Uterus (tissue), 4 donors: ENCODE results near the gene SCN8A. TPM values are rescaled to one million over a fixed set of nuclear protein-coding genes. Genes with fewer than 3 reads are reported as not detected.

Experiments used
- DNase-seq, 2 donors: peaks; one replicate each; pipeline ENCODE4 v3.0.0-alpha.2; 2019 to 2020
- H3K27ac ChIP-seq, 2 donors: fragments of 200-600 bp; sonication (generic); 1 replicate in 1 of 2; 2 replicates in 1 of 2; pipeline ENCODE4 v1.5.1; 2016 to 2018
- H3K27me3 ChIP-seq, 2 donors: fragments of 200-600 bp; sonication (generic); one replicate each; pipeline ENCODE4 v1.5.1; 2018 to 2019; ENCODE audit warnings: control low read depth in 1 of 2
- H3K36me3 ChIP-seq, 2 donors: fragments of 200-600 bp; sonication (generic); one replicate each; pipeline ENCODE4 v1.5.1; 2019; ENCODE audit warnings: control low read depth in 1 of 2
- H3K4me1 ChIP-seq, 2 donors: fragments of 200-600 bp; sonication (generic); one replicate each; pipeline ENCODE4 v1.5.1; 2018 to 2019; ENCODE audit warnings: control low read depth in 1 of 2
- H3K4me3 ChIP-seq, 2 donors: fragments of 200-600 bp; sonication (generic); 1 replicate in 1 of 2; 2 replicates in 1 of 2; pipeline ENCODE4 v1.5.1; 2018 to 2019; ENCODE audit warnings: mild to moderate bottlenecking in 1 of 2
- H3K9me3 ChIP-seq, 2 donors: fragments of 200-600 bp; sonication (generic); one replicate each; pipeline ENCODE4 v1.5.1; 2019; ENCODE audit warnings: control low read depth in 1 of 2
- CTCF ChIP-seq, 4 experiments: fragments of 200-600 bp in 2 of 4; fragments of 450-650 bp in 2 of 4; sonication (generic) in 2 of 4; IDR thresholded peaks; one replicate each; pipeline ENCODE4 v1.5.1; 2016 to 2019; ENCODE audit warnings: antibody characterized with exemption in 4 of 4, mild to moderate bottlenecking in 2 of 4, moderate library complexity in 1 of 4
- POLR2A ChIP-seq, 2 donors: fragments of 450-650 bp; IDR thresholded peaks; one replicate each; pipeline ENCODE4 v1.6.1; 2016; ENCODE audit warnings: antibody characterized with exemption in 2 of 2, mild to moderate bottlenecking in 1 of 2, moderate library complexity in 1 of 2
- intact Hi-C: fragments of 100-400 bp; cut with DNase I; formaldehyde crosslinking; loops from one replicate; pipeline ENCODE4 v1.15.1; 2023; ENCODE audit warnings: low total_unique reads
- total RNA-seq, 4 donors: library from RNA; depleted of rRNA in 3 of 4; stranded (reverse); fragments of >200 nt in 3 of 4; gene quantifications; one replicate each; pipeline versions ENCODE4 v1.1.0 to v1.2.4, GENCODE V29; 2014 to 2023
- donor health status: DM: yes; HTN: yes; CAD: no.

SCN8A gene
- total RNA-seq, 4 donors from 2014 or later = 1.3 to 6.7 (median 3.0) TPM; not detected in 1

- H3K36me3 ChIP-seq = no peaks in the 10 kb centered on the region
- no peak overlapping the region for H3K4me3 ChIP-seq
- intact Hi-C loops = no loop called here
- no peaks in the 10 kb centered on the region for H3K4me1 ChIP-seq
- no peak for DNase-seq
- H3K27me3 ChIP-seq = no peaks in the 10 kb centered on the region
- H3K27ac ChIP-seq = no peak overlapping the region
- H3K9me3 ChIP-seq = no peaks in the 10 kb centered on the region
- TF ChIP-seq CTCF (IDR thresholded peaks at IDR 0.05) = no peak
- no peak for TF ChIP-seq POLR2A (IDR thresholded peaks at IDR 0.05)
Observed at GRCh38 chr12:51693569-51693968, 102.5 kb downstream of the SCN8A start.

DNA sequence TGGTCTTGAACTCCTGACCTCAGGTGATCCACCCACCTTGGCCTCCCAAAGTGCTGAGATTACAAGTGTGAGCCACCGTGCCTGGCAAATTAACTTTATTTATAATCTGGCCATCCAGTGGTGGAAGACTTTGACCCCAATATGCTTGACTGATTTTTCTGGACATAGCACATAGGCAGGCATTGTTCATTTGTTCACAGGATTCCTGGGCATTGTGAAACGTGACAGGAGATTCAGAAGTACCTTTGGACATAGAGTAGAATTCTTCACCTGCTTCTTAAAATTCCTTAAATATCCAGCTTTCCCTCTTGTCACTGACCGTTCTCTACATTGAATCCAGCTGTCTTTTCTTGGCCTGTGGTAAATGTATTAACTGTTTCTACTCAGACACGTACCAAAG, 103.1 kb downstream of the SCN8A start:
- no peaks in the 10 kb centered on the region for H3K27me3 ChIP-seq
- H3K4me3 ChIP-seq = no peak overlapping the region
- DNase-seq = no peak
- intact Hi-C loops = no loop called here
- no peaks in the 10 kb centered on the region for H3K36me3 ChIP-seq
- TF ChIP-seq POLR2A (IDR thresholded peaks at IDR 0.05) (no peak), CTCF (IDR thresholded peaks at IDR 0.05) (no peak)
- H3K27ac ChIP-seq = no peak overlapping the region
- H3K9me3 ChIP-seq = no peaks in the 10 kb centered on the region
- no peaks in the 10 kb centered on the region for H3K4me1 ChIP-seq

DNA sequence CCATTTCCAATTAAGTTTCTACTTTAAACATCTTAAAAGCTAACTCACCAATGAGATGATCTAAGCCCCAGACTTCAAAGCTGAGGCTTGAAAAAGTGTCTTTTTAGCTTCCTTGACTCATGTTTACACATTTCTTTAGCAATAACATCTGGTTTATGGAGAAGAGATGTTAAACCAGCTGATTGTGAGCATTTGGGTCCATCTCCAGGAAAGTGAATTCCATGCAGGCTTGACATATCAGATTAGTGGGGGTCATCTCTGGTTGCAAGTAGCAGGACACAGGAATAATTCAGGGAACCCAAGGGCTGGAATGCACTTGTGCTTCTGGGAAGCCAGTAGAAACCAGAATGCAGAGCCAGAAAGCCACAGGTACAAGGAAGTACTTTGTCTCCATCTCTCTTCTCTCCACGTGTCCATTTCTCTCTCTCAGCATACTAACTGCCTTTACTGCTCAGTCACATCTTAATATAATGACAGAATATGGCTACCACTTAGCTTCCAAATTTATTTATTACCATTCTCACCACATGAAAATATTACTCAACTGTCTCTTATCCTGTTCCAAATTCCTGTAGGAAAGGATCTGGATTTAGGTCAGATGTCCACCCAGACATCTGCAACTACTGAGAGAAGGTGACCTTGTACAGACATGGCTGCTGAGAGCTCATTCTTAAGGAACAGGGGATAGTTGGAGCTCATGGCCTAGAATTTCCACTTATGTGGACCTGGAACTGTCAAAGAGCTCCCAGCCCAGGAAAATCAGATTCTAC, 104.4 kb downstream of the SCN8A start:
- no peaks in the 10 kb centered on the region for H3K36me3 ChIP-seq

DNA sequence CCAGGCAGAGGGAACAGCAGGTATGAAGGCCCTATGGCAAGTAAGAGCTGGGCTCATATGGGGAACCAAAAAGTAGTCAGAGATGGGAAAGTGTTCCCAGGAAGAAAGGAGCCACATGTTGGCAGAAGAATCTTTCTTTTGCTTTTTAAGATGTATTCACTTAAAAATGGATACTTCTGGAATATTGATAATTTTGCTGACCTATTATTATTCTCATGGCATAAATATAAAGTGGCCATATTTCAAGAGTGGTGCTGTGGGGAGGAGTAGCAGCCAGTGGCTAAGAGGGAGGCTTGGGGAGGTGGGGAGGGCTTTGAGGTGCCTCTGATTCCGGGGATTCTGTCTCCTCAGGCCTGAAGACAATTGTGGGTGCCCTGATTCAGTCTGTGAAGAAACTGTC, 108.2 kb downstream of the SCN8A start:
- Histone ChIP-seq H3K4me3 (no peak overlapping the region), H3K27me3 (no peaks in the 10 kb centered on the region), H3K4me1 (no peaks in the 10 kb centered on the region), H3K9me3 (no peaks in the 10 kb centered on the region), H3K36me3 (no peaks in the 10 kb centered on the region), H3K27ac (no peak overlapping the region)
- no peak for DNase-seq
- intact Hi-C loops = no loop called here
- no peak for TF ChIP-seq CTCF (IDR thresholded peaks at IDR 0.05)
- TF ChIP-seq POLR2A (IDR thresholded peaks at IDR 0.05) = no peak

More for the DNA sequence above, 104.4 kb downstream of the SCN8A start:
- Histone ChIP-seq H3K27me3 (no peaks in the 10 kb centered on the region), H3K27ac (no peak overlapping the region), H3K9me3 (no peaks in the 10 kb centered on the region), H3K4me3 (no peak overlapping the region), H3K4me1 (no peaks in the 10 kb centered on the region)
- no peak for TF ChIP-seq CTCF (IDR thresholded peaks at IDR 0.05)
- TF ChIP-seq POLR2A (IDR thresholded peaks at IDR 0.05) = no peak
- intact Hi-C loops = no loop called here
- no peak for DNase-seq

DNA sequence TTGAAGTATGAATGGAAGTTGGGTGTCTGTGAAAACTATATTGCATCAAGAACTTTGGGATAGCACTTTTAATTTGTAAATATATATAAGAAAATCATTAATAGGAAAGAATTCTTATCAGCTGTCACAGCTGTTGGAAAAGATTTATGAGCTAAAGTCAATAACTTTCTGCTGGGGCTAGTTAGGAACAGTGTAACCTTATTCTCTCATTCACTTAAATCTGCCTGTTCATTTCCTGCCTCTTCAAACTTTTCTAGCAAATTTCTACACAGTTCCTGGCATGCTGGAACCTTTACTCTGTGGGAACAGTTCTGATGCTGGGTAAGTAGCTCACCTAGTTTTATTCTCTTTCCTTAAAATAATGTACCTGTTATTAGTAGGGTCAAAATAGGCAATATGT, 109.9 kb downstream of the SCN8A start:
- no peak overlapping the region for H3K27ac ChIP-seq
- DNase-seq = no peak
- no peaks in the 10 kb centered on the region for H3K27me3 ChIP-seq
- intact Hi-C loops = no loop called here
- no peaks in the 10 kb centered on the region for H3K36me3 ChIP-seq
- TF ChIP-seq CTCF (IDR thresholded peaks at IDR 0.05) (no peak), POLR2A (IDR thresholded peaks at IDR 0.05) (no peak)
- no peaks in the 10 kb centered on the region for H3K9me3 ChIP-seq
- no peaks in the 10 kb centered on the region for H3K4me1 ChIP-seq
- no peak overlapping the region for H3K4me3 ChIP-seq
